ENCODE results near the gene SNRNP200. TPM values are rescaled to one million over a fixed set of nuclear protein-coding genes. Genes with fewer than 3 reads are reported as not detected.
A peak's percentile ranks its signal among the peaks of the same experiment; 100 is the strongest.

The SNRNP200 gene
- total RNA-seq, 1 donor from 2014 or later = 66.6 TPM

DNA sequence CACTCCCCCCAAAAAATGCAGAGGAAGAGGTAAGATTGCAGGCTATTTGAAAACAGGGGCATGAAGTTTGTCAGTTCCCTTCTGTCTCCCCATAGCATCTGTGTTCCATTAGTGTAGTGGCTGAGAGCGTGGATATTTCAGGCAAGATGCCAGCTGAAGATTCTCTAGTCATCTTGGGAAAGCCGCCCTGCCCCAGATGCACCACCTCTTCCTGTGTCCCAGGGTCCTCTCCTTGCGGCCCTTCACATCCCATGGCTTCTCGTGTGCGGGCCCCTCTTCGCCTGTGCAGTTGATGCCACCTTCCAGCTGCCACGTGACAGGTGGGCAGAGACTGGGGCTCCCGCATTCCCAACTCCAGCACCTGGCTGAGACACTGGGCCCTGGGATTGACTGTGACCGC, 55.7 kb downstream of the SNRNP200 start:
- ATAC-seq = no peak

DNA sequence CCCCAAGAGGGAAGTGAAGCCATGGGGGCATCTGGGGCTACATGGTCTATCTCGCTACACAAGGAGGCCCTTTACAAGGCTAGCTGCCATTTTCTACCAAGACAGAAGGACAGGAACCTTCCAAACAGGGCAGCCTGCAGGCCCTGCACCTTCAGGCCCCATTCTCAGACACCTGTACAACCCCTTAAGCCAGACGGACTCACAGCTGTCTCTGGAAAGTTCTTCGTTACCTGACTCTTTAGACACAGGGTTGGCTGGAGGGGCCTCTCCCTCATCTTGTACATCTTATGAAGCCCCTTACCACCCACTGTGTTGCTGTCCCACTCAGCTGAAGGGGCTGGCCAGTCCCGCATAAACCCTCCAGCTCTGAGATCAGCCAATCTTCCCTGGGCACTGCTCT, 56.7 kb downstream of the SNRNP200 start:
- no peak for ATAC-seq

DNA sequence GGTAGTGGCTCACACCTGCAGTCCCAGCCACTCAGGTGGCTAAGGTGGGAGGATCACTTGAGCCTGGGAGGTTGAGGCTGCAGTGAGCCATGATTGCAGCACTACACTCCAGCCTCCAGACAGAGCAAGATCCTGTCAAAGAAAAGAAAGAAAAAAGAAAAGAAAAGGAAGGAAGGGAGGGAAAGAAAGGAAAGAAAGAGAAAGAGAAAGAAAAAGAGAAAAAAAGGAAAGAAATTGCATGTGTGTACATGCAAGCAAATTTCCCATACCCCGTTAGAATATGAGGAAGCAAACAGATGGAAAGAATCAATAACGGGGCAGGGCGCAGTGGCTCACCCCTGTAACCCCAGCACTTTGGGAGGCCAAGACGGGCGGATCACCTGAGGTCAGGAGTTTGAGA, 57.5 kb downstream of the SNRNP200 start:
- no peak for ATAC-seq

DNA sequence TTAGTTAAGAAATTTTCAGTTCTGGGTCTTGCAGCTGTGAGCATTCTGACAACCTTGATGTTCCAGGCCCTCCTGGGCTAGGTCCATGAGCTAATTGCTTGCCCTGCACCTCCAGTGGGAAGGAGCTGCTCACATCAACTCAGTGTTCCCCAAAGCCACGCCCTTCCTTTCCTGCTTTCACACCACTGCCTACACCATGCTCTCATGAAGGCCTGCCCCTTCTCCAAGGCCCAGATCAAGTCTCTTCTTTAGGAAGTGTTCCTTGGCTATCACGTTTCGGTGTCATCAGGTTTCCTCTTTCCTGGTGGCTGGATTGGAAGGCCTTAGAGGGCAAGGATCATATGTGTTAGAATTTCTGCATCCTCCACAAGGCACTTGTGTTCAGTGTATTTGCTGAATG, 58.3 kb downstream of the SNRNP200 start:
- peak; percentile 29 for ATAC-seq

DNA sequence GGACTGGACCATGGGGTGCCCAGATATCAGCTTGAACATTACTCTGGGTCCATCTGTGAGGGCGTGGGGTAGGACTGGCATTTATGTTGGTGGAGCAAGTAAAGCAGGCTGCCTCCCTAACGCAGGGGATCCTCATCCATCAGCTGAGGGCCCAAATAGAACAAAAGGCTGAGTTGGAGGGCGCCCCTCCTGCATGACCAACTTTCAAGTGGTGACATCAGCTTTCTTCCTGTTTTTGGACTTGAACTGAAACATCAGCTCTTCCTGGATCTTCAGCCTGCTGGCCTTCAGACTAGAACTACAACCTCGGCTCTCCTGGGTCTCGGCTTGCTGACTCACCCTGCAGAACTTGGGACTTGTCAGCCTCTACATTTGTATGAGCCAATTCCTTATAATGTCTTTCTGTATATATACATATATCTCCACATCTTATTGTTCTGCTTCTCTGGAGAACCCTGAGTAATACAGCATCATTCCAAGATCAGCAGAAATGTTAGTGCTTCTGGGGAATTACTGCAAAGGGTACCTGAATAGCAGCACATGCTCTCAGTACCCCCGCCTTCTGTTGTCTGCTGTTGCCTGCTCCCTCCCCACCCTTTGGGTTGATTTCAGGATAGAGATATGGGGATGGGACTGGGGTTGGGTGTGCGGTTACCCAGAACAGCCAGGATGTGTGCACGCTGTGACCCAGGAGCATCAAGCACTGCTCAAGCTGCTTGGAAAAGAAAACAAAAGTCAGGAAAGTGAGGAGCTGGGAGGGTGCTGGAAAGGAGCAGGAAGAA, 59.5 kb downstream of the SNRNP200 start:
- ATAC-seq = peak; percentile 49

DNA sequence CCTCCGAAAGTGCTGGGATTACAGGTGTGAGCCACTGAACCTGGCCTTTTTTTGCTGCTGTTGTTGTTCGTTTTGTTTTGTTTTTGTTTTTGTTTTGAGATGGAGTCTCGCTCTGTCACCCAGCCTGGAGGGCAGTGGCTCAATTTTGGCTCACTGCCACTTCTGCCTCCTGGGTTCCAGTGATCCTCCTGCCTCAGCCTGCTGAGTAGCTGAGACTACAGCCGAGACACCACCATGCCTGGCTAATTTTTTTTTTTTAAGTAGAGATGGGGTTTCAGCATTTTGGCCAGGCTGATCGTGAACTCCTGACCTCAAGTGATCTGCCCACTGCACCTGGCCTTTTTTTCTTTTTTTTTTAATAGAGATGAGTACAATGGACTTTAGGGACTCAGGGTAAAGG, 61.5 kb downstream of the SNRNP200 start:
- ATAC-seq = no peak

DNA sequence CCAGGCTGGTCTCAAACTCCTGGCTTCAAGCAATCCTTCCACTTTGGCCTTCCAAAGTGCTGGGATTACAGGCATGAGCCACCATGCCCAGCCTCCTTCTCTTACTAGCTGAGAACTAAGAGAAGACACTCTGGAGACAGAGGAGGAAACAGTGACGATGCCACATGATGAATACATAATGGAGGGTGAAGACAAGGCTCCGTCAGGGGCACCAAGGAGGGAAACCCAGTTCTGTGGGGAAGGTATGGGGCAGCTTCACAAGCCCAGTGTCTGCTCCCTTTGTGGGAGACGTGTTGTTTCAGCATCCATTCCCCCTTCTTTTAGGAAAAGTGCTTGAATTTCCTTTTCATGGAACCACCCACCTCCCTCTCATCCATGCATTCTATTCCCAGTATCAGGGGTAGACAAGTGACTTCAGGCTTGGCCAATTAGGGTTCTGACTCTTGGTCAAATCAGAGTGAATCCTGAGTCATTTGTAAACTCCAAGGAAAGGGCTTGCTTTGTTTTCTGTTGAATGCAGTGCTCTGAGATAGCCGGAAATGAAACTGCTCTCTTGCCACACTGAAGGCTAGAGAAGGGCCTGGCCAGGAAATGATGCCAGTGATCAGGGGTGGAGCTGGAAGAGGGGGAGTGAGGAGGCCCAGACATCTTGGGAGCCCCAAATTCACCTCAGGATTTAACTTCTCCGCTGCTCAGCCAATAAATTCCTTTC, 63.3 kb downstream of the SNRNP200 start:
- ATAC-seq = peak; percentile 64

DNA sequence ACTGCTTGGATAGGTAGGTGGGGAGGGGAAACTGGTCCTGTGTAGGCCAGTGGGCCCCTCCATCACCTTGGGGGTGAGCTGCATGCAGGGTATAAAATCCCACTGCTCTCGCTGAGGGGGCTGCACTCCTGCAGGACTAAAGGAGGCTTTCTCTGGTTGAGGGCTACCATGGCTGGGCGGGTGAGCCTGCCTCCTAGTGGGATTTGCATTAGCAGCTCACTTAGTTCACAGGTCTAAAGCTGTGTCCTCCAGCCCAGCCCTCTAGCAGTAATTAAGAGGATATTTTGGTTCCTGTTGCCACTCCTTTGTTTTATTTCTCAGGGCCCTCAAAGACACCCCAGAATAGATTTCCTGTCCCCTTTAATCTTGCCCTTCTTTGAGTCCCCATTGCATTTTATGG, 64.1 kb downstream of the SNRNP200 start:
- ATAC-seq = no peak

DNA sequence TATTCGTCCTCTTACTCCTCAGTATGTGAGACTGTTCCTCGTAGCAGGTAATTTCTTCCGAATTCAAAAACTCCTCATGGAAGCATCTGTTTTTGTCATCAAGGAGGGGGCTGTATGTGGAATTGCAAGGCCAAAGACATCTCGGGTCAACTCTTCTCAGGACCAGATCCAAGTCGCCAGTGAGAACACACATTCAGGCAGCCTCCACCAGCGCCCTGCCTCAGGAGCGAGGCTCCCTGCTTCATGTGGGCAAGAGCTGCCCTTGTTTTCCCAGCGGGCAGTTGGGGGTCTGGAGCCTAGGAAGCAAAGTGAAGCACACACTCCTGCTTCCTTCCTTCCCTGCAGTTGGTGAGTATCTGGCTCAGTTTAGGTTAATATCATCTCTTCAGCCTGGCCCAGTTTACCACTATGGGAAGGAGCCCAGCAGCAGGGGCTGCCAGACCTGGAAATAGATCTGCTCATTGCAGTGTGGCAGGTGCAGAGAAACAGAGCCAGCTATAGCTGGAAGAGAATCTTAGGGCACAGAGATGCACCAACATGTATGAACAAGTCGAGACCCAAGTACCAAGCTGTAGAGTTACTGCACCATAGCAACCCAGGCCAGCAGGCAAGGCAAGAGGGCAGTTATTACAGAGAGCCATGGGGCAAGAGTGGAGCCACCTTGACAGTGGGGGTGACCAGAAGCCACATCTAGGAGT, 64.9 kb downstream of the SNRNP200 start:
- no peak for ATAC-seq

DNA sequence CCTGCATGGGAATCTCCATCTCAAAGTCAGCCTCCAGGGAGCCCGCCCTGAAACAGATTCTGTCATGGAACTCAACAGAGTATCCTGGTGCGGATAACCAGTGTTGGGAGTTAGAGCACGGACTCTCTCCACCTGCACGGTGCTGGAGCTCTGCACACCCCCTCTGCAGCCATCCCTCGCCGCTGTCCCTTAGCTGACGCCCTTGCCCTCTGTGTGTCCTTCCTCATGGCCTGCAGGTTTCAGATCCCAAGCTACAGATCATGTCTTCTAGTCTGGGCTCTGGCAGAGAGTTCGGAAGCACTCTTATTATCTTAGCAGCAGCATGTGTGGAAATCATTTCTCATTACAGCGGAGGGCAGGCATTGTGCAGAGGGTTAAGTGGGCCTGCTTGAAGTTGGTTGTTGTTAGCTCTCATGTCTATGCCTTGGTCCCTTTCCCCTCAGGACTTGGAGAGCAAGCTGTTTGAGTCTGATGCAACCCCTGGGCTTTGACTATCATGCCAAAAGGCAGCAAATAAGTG, 65.5 kb downstream of the SNRNP200 start:
- ATAC-seq = no peak

DNA sequence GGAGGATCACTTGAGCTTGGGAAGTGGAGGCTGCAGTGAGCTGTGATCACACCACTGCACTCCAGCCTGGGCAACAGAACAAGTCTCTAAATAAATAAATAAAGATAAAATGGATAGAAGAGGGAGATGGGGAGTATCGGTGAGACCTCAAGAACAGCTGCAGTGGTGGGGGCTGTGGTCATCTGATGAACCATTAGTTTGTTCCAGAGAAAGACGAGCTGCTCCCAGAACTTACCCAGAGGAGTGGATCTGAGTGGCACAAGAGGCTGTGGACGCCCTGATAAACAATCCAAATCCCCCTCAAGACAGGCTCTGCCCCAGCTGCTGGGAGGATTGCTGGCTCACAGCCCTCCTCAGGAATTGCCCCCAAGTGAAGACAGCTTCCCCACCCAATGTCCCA, 66.3 kb downstream of the SNRNP200 start:
- ATAC-seq = no peak

DNA sequence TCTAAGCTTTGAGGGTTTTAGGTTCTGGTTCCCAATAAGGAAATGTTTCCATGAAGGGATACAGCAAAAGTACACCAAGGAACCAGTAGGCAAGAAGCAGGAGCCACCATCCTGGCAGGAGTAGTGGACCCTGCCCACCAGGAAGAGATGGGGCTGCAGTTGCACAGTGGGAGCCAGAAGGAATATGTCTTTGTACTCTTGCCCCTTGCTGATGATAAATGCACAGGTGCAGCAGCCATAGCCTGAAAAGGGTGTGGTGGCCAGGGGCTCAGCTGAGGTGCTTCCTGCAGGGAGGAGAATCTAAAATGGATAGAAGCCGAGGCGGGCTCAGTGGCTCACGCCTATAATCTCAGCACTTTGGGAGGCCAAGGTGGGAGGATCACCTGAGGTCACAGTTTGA, 67.1 kb downstream of the SNRNP200 start:
- ATAC-seq = no peak

DNA sequence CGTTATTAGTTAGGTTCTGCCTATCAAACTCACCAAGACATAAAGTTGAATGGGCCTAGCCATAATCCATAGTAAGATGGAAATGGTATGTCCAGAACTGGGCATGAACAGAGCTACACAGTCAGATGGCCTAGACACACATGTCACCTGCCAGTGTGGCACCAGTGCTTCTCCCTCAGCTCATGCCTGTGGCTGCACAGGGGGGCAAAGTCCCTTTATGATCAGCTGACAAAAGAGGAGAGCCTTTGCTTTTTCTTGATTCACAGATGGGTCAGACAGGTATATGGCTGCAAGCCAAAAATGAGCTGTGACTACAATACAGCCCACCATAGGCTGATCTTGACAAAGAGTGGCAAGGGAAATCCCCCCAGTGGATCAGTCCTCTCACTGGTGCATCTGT, 68.5 kb downstream of the SNRNP200 start:
- no peak for ATAC-seq

DNA sequence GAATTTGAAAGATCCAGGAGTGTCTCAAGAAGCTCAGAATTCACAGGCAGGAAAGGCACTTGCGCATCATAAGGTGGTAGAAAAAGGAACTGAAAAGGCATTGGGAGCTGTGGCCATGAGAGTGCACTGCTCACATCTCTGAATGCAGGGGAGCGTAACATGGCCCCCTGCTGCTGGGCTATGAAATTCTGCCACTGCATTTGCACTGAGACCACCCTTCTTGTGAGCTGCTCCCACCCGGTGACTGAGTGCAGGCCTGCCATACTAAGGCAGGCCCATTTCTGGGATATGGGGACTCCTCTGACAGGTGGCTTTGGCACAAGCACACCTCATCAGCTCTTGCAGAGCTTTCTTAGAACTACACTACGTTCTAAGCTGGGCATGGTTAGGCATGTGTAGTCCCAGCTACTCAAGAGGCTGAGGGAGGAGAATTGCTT, 71.4 kb downstream of the SNRNP200 start:
- peak; percentile 37 for ATAC-seq

DNA sequence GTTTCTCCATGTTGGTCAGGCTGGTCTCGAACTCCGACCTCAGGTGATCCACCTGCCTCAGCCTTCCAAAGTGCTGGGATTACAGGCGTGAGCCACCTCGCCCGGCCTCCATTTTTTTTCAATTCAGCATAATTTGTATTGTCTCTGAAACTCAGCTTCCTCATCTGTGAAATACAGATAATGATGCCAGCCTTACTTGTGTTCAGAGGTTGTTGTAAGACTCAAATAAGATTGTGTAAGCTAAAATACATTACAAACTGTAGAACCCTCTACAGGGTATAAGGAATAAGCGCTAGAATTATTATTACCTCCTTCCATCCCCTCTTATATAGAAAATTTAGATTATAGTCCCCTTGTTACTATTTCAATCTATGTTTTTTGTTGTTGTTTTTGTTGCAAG, 71.9 kb downstream of the SNRNP200 start:
- ATAC-seq = no peak

DNA sequence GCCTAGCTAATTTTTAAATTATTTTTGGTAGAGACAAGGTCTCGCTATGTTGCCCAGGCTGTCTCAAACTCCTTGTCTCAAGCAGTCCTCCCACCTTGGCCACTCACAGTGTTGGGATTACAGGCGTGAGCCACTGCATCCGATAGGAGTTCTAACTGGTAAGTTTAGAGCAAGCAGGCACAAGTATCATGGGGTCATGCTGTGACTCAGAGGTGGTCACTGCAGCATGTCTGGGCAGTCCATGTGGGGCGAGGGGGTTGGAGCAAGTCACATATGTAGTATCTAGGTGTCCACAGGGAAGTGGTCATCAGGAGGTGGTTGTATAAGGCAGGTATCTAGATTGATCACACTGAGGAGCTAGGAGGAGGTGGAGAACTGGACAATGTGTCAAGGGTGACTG, 74.0 kb downstream of the SNRNP200 start:
- ATAC-seq = no peak

DNA sequence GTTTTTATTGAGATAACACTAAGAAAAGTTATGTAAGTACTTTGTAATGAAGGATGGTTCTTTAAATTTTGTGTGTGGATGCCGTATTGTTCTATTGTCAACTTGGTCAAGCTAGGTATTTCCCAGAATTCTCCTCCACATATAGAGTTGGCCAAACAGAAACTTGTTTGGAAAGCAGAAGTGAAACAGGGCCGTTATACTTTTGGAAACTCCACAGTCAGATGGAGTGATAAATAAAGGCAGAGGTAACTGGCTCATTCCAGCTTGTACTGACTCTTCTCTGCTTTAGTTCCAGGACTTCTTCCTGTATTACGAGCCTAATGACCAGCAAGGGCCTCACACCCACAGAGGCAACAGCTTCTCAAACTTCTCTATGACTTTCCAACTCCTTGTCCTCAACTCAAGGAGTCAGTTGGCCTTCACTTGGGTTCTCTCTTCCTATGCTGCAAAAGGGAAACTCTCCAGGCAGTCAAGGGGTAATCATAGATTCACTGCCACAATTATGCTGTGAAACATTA, 80.3 kb downstream of the SNRNP200 start:
- ATAC-seq = no peak

Other genes starting within 250 kb of the SNRNP200 start
- not detected for gene ADRA2B, start 189.0 kb downstream of the SNRNP200 start, total RNA-seq
- 0.28 TPM for gene ASTL, start 167.0 kb downstream of the SNRNP200 start, total RNA-seq
- 1.8 TPM for gene DUSP2, start 160.1 kb downstream of the SNRNP200 start, total RNA-seq
- gene STARD7, start 96.7 kb downstream of the SNRNP200 start, total RNA-seq = 66.1 TPM
- 34.3 TPM for gene TMEM127, start 39.5 kb downstream of the SNRNP200 start, total RNA-seq
- 43.2 TPM for gene CIAO1, start 39.3 kb downstream of the SNRNP200 start, total RNA-seq
- gene ITPRIPL1, start 19.8 kb upstream of the SNRNP200 start, total RNA-seq = 1.8 TPM
- gene NCAPH, start 30.2 kb upstream of the SNRNP200 start, total RNA-seq = 11.7 TPM
- gene NEURL3, start 199.8 kb upstream of the SNRNP200 start, total RNA-seq = not detected
- gene ARID5A, start 231.2 kb upstream of the SNRNP200 start, total RNA-seq = 3.0 TPM

All from esophagus mucosa (tissue), 1 donor.